ENCODE results near the gene CHRNA7.
"Not testable (repeated sequence)": the region's sequence is repeated elsewhere in the genome, so short reads cannot be mapped to it uniquely, and the experiment has no call there.

The CHRNA7 gene

GRCh38 chr15:32120577-32121383, 90.5 kb downstream of the CHRNA7 start:
- DNase-seq (ENCODE audit: low read depth): no peak

- DNase-seq (ENCODE audit: low read depth): no peak
Measured at GRCh38 chr15:32121384-32121695, 91.0 kb downstream of the CHRNA7 start.

GRCh38 chr15:32122013-32122412, 91.7 kb downstream of the CHRNA7 start:
- no peak for DNase-seq (ENCODE audit: low read depth)

- DNase-seq (ENCODE audit: low read depth): no peak
Measured at GRCh38 chr15:32123473-32123872, 93.2 kb downstream of the CHRNA7 start.

GRCh38 chr15:32124726-32125125, 94.4 kb downstream of the CHRNA7 start:
- DNase-seq (ENCODE audit: low read depth): no peak

GRCh38 chr15:32125595-32125994, 95.3 kb downstream of the CHRNA7 start:
- no peak for DNase-seq (ENCODE audit: low read depth)

- DNase-seq (ENCODE audit: low read depth): no peak
Measured at GRCh38 chr15:32129815-32130214, 99.5 kb downstream of the CHRNA7 start.

- no peak for DNase-seq (ENCODE audit: low read depth)
Measured at GRCh38 chr15:32130823-32131222, 100.5 kb downstream of the CHRNA7 start.

GRCh38 chr15:32131803-32132202, 101.5 kb downstream of the CHRNA7 start:
- DNase-seq (ENCODE audit: low read depth): no peak

- DNase-seq (ENCODE audit: low read depth): no peak
Measured at GRCh38 chr15:32132859-32133258, 102.5 kb downstream of the CHRNA7 start.

- DNase-seq (ENCODE audit: low read depth): no peak
Measured at GRCh38 chr15:32134842-32135241, 104.5 kb downstream of the CHRNA7 start.

- no peak for DNase-seq (ENCODE audit: low read depth)
Measured at GRCh38 chr15:32135335-32135734, 105.0 kb downstream of the CHRNA7 start.

GRCh38 chr15:32145512-32145911, 115.2 kb downstream of the CHRNA7 start:
- DNase-seq (ENCODE audit: low read depth): not testable (repeated sequence)

GRCh38 chr15:32148833-32149555, 118.7 kb downstream of the CHRNA7 start:
- DNase-seq (ENCODE audit: low read depth): no peak

GRCh38 chr15:32152574-32152973, 122.3 kb downstream of the CHRNA7 start:
- no peak for DNase-seq (ENCODE audit: low read depth)

- DNase-seq (ENCODE audit: low read depth): not testable (repeated sequence)
Measured at GRCh38 chr15:32153868-32154623, 123.7 kb downstream of the CHRNA7 start.

- not testable (repeated sequence) for DNase-seq (ENCODE audit: low read depth)
Measured at GRCh38 chr15:32162143-32162542, 131.8 kb downstream of the CHRNA7 start.

- DNase-seq (ENCODE audit: low read depth): not testable (repeated sequence)
Measured at GRCh38 chr15:32164065-32164464, 133.8 kb downstream of the CHRNA7 start.

GRCh38 chr15:32164747-32165146, 134.4 kb downstream of the CHRNA7 start:
- not testable (repeated sequence) for DNase-seq (ENCODE audit: low read depth)

GRCh38 chr15:32165775-32166174, 135.5 kb downstream of the CHRNA7 start:
- not testable (repeated sequence) for DNase-seq (ENCODE audit: low read depth)

GRCh38 chr15:32166270-32166669, 136.0 kb downstream of the CHRNA7 start:
- DNase-seq (ENCODE audit: low read depth): not testable (repeated sequence)

GRCh38 chr15:32167913-32168312, 137.6 kb downstream of the CHRNA7 start:
- DNase-seq (ENCODE audit: low read depth): not testable (repeated sequence)

GRCh38 chr15:32180579-32180978, 150.3 kb downstream of the CHRNA7 start:
- not testable (repeated sequence) for DNase-seq (ENCODE audit: low read depth)

Measured in stimulated activated CD8-positive, alpha-beta memory T cell treated with anti-CD3 and anti-CD28 coated beads, Interleukin-4, amount 100 ng/mL, for 24 hours (primary cell).